GM21619 (cell line): Measurements from ENCODE around the gene CACNA2D4.
"Not testable (repeated sequence)": the region's sequence is repeated elsewhere in the genome, so short reads cannot be mapped to it uniquely, and the experiment has no call there.

Source experiments
- ATAC-seq: cut with Tn5 transposase; IDR thresholded peaks from one replicate; pipeline ENCODE4 v1.9.1; 2021; ENCODE audit not compliant: unreplicated experiment

Gene CACNA2D4

GRCh38 chr12:1820191-1820895 is 98.1 kb downstream of the CACNA2D4 start, which contains the start of gene LRTM2:
Gene LRTM2 (plus strand): TSS chr12:1820565. CDS start chr12:1828149, 7,584 bp downstream.
- no peak for ATAC-seq

GRCh38 chr12:1819571-1819970 is 98.9 kb downstream of the CACNA2D4 start:
- ATAC-seq, result no peak

GRCh38 chr12:1819050-1819449 is 99.4 kb downstream of the CACNA2D4 start:
- no peak for ATAC-seq

GRCh38 chr12:1817928-1818327 is 100.5 kb downstream of the CACNA2D4 start:
- not testable (repeated sequence) for ATAC-seq

- no peak for ATAC-seq
Measured at GRCh38 chr12:1816730-1817348, 101.6 kb downstream of the CACNA2D4 start.

GRCh38 chr12:1815814-1816729 is 102.4 kb downstream of the CACNA2D4 start:
- no peak for ATAC-seq

- no peak for ATAC-seq
Measured at GRCh38 chr12:1815108-1815507, 103.3 kb downstream of the CACNA2D4 start.

- ATAC-seq, result no peak
Measured at GRCh38 chr12:1814266-1814665, 104.2 kb downstream of the CACNA2D4 start.

GRCh38 chr12:1812650-1813302 is 105.7 kb downstream of the CACNA2D4 start:
- ATAC-seq, result no peak

- ATAC-seq, result no peak
Measured at GRCh38 chr12:1811948-1812291, 106.5 kb downstream of the CACNA2D4 start.

GRCh38 chr12:1811281-1811947 is 107.0 kb downstream of the CACNA2D4 start:
- ATAC-seq, result no peak

- no peak for ATAC-seq
Measured at GRCh38 chr12:1810931-1811280, 107.5 kb downstream of the CACNA2D4 start.

GRCh38 chr12:1810201-1810930 is 108.1 kb downstream of the CACNA2D4 start:
- no peak for ATAC-seq

- ATAC-seq, result no peak
Measured at GRCh38 chr12:1809591-1810190, 108.8 kb downstream of the CACNA2D4 start.

- ATAC-seq, result no peak
Measured at GRCh38 chr12:1808798-1809480, 109.5 kb downstream of the CACNA2D4 start.

- ATAC-seq, result no peak
Measured at GRCh38 chr12:1808036-1808797, 110.2 kb downstream of the CACNA2D4 start.

- ATAC-seq, result no peak
Measured at GRCh38 chr12:1807087-1807860, 111.2 kb downstream of the CACNA2D4 start.
